Tibial artery (tissue), 4 donors: ENCODE results near the gene NTM.

Experiments used
- DNase-seq, 2 donors: peaks; one replicate each; pipeline ENCODE4 v3.0.0-alpha.2; 2019
- H3K27ac ChIP-seq, 2 donors: fragments of 200-600 bp; sonication (generic) in 1 of 2; 1 replicate in 1 of 2; 2 replicates in 1 of 2; pipeline ENCODE4 v1.5.1; 2018 to 2019; ENCODE audit warnings: mild to moderate bottlenecking in 1 of 2
- H3K27me3 ChIP-seq, 2 donors: fragments of 200-600 bp; sonication (generic) in 1 of 2; one replicate each; pipeline versions ENCODE4 v1.5.1 to v1.6.0; 2016 to 2019
- H3K36me3 ChIP-seq, 3 donors: fragments of 200-600 bp; sonication (generic) in 2 of 3; one replicate each; pipeline ENCODE4 v1.5.1; 2016 to 2019; ENCODE audit warnings: mild to moderate bottlenecking in 2 of 3
- H3K4me1 ChIP-seq, 4 donors: fragments of 200-600 bp; sonication (generic) in 2 of 4; 1 replicate in 3 of 4; 2 replicates in 1 of 4; pipeline ENCODE4 v1.5.1; 2016 to 2019
- H3K4me3 ChIP-seq, 2 donors: fragments of 200-600 bp; sonication (generic) in 1 of 2; 1 replicate in 1 of 2; 2 replicates in 1 of 2; pipeline ENCODE4 v1.5.1; 2018 to 2019; ENCODE audit warnings: mild to moderate bottlenecking in 2 of 2
- H3K9me3 ChIP-seq, 3 donors: fragments of 200-600 bp; sonication (generic) in 1 of 3; one replicate each; pipeline ENCODE4 v1.5.1; 2016 to 2019
- intact Hi-C: fragments of 100-400 bp; cut with DNase I; formaldehyde crosslinking; loops from one replicate; pipeline ENCODE4 v1.15.0; 2023; ENCODE audit warnings: low total_unique reads
- TF ChIP-seq, protein P1 (sequence below), 2 experiments: fragments of 200-600 bp in 1 of 2; fragments of 450-650 bp in 1 of 2; IDR thresholded peaks; one replicate each; pipeline ENCODE4 v1.5.1; 2017 to 2019; ENCODE audit warnings: antibody characterized with exemption in 2 of 2, mild to moderate bottlenecking in 1 of 2, moderate library complexity in 1 of 2

NTM gene

DNA sequence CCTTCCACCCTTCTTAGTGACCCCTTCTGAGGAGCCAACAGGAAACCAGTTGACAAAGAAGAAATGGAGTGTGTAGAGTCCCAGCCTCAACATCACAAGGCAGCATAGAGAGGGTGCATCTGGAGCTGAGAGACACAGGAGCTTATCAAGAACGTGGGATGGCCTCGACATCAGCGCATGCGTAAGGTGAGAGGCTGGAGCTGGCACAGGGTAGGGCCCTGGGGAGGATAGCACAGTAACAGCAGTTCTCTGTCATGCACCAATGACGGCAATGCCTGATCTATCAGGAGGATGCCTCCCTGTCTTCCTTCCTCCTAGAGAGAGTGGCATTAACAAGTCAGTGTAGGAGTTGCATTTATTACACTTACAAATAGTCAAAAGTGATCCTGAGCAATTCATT lies 426.1 kb downstream of the NTM start:
- TF ChIP-seq, protein P1, sequence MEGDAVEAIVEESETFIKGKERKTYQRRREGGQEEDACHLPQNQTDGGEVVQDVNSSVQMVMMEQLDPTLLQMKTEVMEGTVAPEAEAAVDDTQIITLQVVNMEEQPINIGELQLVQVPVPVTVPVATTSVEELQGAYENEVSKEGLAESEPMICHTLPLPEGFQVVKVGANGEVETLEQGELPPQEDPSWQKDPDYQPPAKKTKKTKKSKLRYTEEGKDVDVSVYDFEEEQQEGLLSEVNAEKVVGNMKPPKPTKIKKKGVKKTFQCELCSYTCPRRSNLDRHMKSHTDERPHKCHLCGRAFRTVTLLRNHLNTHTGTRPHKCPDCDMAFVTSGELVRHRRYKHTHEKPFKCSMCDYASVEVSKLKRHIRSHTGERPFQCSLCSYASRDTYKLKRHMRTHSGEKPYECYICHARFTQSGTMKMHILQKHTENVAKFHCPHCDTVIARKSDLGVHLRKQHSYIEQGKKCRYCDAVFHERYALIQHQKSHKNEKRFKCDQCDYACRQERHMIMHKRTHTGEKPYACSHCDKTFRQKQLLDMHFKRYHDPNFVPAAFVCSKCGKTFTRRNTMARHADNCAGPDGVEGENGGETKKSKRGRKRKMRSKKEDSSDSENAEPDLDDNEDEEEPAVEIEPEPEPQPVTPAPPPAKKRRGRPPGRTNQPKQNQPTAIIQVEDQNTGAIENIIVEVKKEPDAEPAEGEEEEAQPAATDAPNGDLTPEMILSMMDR (IDR thresholded peaks at IDR 0.05): no peak
- intact Hi-C loops: no loop called here
- no peak for DNase-seq

DNA sequence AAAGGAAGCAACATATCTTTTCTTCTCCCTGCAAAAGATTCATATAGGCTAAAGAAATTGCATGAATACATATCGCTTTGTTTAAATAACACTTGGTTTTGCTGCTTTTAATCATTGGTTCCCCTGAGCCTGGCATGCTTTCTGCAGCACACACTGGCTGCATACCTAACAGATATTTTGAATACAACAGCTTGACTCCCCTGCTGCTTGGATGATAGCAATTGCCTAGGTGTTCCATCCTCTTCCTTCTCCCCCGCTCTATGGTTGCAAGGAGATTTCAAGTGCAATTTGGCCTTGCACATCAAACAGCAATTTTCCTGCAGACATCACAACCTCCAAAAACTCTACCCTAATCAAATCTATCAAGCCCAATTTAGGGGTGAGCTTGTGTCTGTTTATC lies 430.0 kb downstream of the NTM start:
- intact Hi-C loops: no loop called here

More for the DNA sequence above, 426.1 kb downstream of the NTM start:
- Histone ChIP-seq H3K9me3 (no peaks in the 10 kb centered on the region), H3K4me1 (no peaks in the 10 kb centered on the region), H3K27me3 (peaks cover 0 to 2% of the 10 kb centered on the region in 2 donors), H3K4me3 (no peak overlapping the region), H3K27ac (no peak overlapping the region), H3K36me3 (no peaks in the 10 kb centered on the region)

GRCh38 chr11:131802440-131803115 lies 432.2 kb downstream of the NTM start:
- Histone ChIP-seq H3K36me3 (no peaks in the 10 kb centered on the region), H3K27ac (no peak overlapping the region), H3K4me3 (no peak overlapping the region), H3K27me3 (peaks cover 0 to 6% of the 10 kb centered on the region in 2 donors), H3K4me1 (no peaks in the 10 kb centered on the region), H3K9me3 (no peaks in the 10 kb centered on the region)
- TF ChIP-seq, protein P1 (IDR thresholded peaks at IDR 0.05): no peak
- DNase-seq: no peak
- intact Hi-C loops: no loop called here

More for the DNA sequence above, 430.0 kb downstream of the NTM start:
- DNase-seq: no peak
- Histone ChIP-seq H3K27ac (no peak overlapping the region), H3K4me1 (no peaks in the 10 kb centered on the region), H3K36me3 (no peaks in the 10 kb centered on the region), H3K4me3 (no peak overlapping the region), H3K9me3 (no peaks in the 10 kb centered on the region), H3K27me3 (peaks cover 0 to 6% of the 10 kb centered on the region in 2 donors)
- TF ChIP-seq, protein P1 (IDR thresholded peaks at IDR 0.05): no peak

DNA sequence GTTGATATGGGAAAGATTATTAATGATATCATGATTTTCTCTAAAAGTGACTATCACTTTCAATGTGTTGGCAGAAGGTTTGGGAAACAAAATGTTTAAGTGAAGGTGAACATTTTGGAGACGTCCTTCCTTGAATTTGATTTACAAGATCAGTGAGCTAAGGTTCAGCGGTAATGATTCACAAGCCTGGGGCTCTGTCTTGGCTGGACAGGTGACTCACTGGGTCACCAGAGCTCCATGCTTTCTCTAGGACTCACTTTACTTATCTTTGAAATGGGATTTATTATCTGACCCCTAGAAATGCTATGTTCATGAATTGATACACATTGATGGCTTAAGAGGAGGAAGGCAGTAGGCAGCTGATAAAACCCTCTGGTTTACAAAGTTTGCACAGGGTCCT lies 437.5 kb downstream of the NTM start:
- Histone ChIP-seq H3K27ac (no peak overlapping the region), H3K36me3 (no peaks in the 10 kb centered on the region), H3K4me1 (no peaks in the 10 kb centered on the region), H3K27me3 (peaks cover 0 to 10% of the 10 kb centered on the region in 2 donors), H3K4me3 (no peak overlapping the region), H3K9me3 (no peaks in the 10 kb centered on the region)
- TF ChIP-seq, protein P1 (IDR thresholded peaks at IDR 0.05): no peak
- intact Hi-C loops: no loop called here
- no peak for DNase-seq

DNA sequence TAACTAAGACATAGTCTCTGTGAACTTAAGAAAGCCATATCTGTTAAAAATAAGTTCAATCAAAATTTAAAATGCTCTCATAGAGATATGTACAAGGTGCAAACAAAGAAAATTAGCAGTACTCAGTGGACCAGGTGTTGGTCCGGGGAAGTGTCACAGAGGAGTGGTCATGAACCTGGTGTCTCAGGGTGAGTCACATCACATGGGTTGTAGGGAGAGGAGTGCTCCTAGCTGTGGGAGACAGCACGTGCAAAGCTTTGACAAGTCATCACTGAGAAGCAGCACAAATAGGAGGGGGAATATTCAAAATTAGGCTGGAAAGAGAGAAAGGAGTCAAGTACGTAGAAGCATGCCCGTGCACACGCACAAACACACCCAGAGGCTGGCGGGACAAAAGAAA lies 438.1 kb downstream of the NTM start:
- intact Hi-C loops: no loop called here
- no peaks in the 10 kb centered on the region for H3K9me3 ChIP-seq
- peaks cover 0 to 10% of the 10 kb centered on the region in 2 donors for H3K27me3 ChIP-seq
- no peaks in the 10 kb centered on the region for H3K4me1 ChIP-seq
- H3K27ac ChIP-seq: no peak overlapping the region
- no peak overlapping the region for H3K4me3 ChIP-seq
- no peak for DNase-seq
- TF ChIP-seq, protein P1 (IDR thresholded peaks at IDR 0.05): no peak
- H3K36me3 ChIP-seq: no peaks in the 10 kb centered on the region
